Endothelial cell (in vitro differentiated cells): ENCODE measurements around the gene MMRN1. TPM values are rescaled to one million over a fixed set of nuclear protein-coding genes. Genes with fewer than 3 reads are reported as not detected.

Experiments used
- DNase-seq: peaks from one replicate; pipeline ENCODE4 v3.0.0; 2021; ENCODE audit warnings: low spot score
- H3K27ac Mint-ChIP-seq: one replicate; pipeline ENCODE4 v1.8.0; 2021; ENCODE audit warnings: mixed read lengths, inconsistent platforms; ENCODE audit not compliant: unreplicated experiment
- H3K27me3 Mint-ChIP-seq: one replicate; pipeline ENCODE4 v1.8.0; 2021; ENCODE audit warnings: mild to moderate bottlenecking, moderate library complexity, mixed read lengths, inconsistent platforms; ENCODE audit not compliant: unreplicated experiment
- H3K36me3 Mint-ChIP-seq: one replicate; pipeline ENCODE4 v1.8.0; 2021; ENCODE audit warnings: mild to moderate bottlenecking, low read depth, mixed read lengths, inconsistent platforms; ENCODE audit not compliant: unreplicated experiment
- H3K4me1 Mint-ChIP-seq: one replicate; pipeline ENCODE4 v1.8.0; 2021; ENCODE audit warnings: mild to moderate bottlenecking, mixed read lengths, inconsistent platforms; ENCODE audit not compliant: unreplicated experiment
- H3K4me3 Mint-ChIP-seq: one replicate; pipeline ENCODE4 v1.8.0; 2021; ENCODE audit warnings: mild to moderate bottlenecking, mixed read lengths, inconsistent platforms; ENCODE audit not compliant: unreplicated experiment
- H3K9me3 Mint-ChIP-seq: one replicate; pipeline ENCODE4 v1.8.0; 2021; ENCODE audit warnings: mixed read lengths, inconsistent platforms; ENCODE audit not compliant: unreplicated experiment
- CTCF ChIP-seq: fragments of 200-600 bp; sonication (generic); IDR thresholded peaks from one replicate; pipeline ENCODE4 v1.5.0; 2021; ENCODE audit warnings: antibody characterized with exemption; ENCODE audit not compliant: unreplicated experiment
- total RNA-seq: library from RNA; stranded (reverse); fragmentation: NEBNext Ultra II Directional; extraction: Animal tissue kit (Norgen Biotek cat#: 25700); gene quantifications from one replicate; pipeline ENCODE4 v1.2.1, GENCODE V29; 2021; ENCODE audit not compliant: unreplicated experiment

Gene MMRN1
- total RNA-seq, 1 donor from 2014 or later: 304 TPM

DNA sequence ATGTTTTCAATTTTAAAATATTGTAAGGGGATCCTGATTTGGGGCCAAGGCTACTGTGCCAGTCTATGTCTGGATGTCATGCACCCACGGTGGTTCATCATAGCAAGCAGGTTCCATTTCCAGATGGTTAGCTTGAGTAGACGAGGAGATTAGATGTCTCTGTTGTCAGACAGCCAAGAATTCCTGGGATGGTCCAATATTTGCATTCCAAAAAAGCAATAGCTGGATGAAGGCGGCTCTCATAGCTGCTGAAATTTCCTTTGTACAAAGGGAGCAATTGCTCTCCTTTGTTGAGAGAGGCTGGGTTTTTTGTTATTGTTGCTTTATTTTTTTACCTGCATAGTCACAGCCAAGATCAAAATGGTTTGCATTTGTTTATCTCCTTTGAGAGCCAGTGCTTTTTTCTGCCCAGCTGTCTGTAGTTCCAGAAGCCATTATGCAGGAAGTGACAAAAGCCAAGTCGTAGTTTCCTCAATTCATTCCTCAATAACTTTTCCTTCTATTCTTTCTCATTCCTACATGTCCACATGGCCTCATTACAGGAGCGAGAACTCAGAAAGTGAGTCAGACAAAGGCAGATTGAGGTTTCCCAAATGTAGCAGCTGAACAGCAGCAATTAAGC lies 107.9 kb downstream of the MMRN1 start:
- TF ChIP-seq CTCF: no peak
- H3K4me1 Mint-ChIP-seq: peaks cover 32% of the 10 kb centered on the region

More for the DNA sequence above, 107.9 kb downstream of the MMRN1 start:
- no peaks in the 10 kb centered on the region for H3K36me3 Mint-ChIP-seq
- no peaks in the 10 kb centered on the region for H3K9me3 Mint-ChIP-seq
- no peak for DNase-seq
- H3K27ac Mint-ChIP-seq: no peak overlapping the region
- H3K4me3 Mint-ChIP-seq: no peak overlapping the region
- no peaks in the 10 kb centered on the region for H3K27me3 Mint-ChIP-seq

Other genes with a start within 250 kb of the MMRN1 start
- gene SNCA, start 57.7 kb upstream of the MMRN1 start, total RNA-seq: 49.7 TPM
- 3.0 TPM for gene CCSER1, start 232.5 kb downstream of the MMRN1 start, total RNA-seq